ENCODE measurements around the gene PTPA. TPM values are rescaled to one million over a fixed set of nuclear protein-coding genes. Genes with fewer than 3 reads are reported as not detected.
"Not testable (repeated sequence)": the region's sequence is repeated elsewhere in the genome, so short reads cannot be mapped to it uniquely, and the experiment has no call there.

PTPA gene
- total and polyA plus RNA-seq, 2 donors (not counting 1 experiment from before 2014, with no cell fraction given): 35.0 to 73.9 TPM

GRCh38 chr9:129130271-129130670 lies 19.1 kb downstream of the PTPA start:
- H3K27me3 Mint-ChIP-seq; H3K9ac ChIP-seq (ENCODE audit: low read length); H3K27me3 ChIP-seq (replicated peaks in 1 of 4; ENCODE audit: control extremely low read depth in 1 of 4, control insufficient read depth in 3 of 4, insufficient read depth in 4 of 4, low read length in 3 of 4); H3K79me2 ChIP-seq (ENCODE audit: control insufficient read depth, insufficient read depth, low read length); DNase-seq; H3K4me3 Mint-ChIP-seq; H3K9me3 ChIP-seq (ENCODE audit: control extremely low read depth in 1 of 3, control insufficient read depth in 2 of 3, insufficient read depth in 1 of 3, low read length in 2 of 3); H3K9me3 Mint-ChIP-seq (ENCODE audit: insufficient read depth); ATAC-seq (ENCODE audit: low read depth); H3K4me3 ChIP-seq (ENCODE audit: control extremely low read depth in 1 of 5, extremely low read depth in 1 of 5, insufficient read depth in 1 of 5, low read depth in 2 of 5, low read length in 4 of 5); H3K4me2 ChIP-seq (replicated peaks; ENCODE audit: low read depth, low read length, poor library complexity, severe bottlenecking); H3K4me1 Mint-ChIP-seq; H3K4me1 ChIP-seq (ENCODE audit: control insufficient read depth in 2 of 2, insufficient read depth in 2 of 2, low read length in 2 of 2); H2AFZ ChIP-seq (ENCODE audit: insufficient read depth, low read depth, low read length, poor library complexity, severe bottlenecking); H4K20me1 ChIP-seq (ENCODE audit: control insufficient read depth, insufficient read depth, low read length, poor library complexity, severe bottlenecking); H3K27ac ChIP-seq (ENCODE audit: low read length in 2 of 2); H3K27ac Mint-ChIP-seq: not testable (repeated sequence)
- intact Hi-C loops (cut with micrococcal nuclease): loop anchor here (5.0 kb wide), 1 partner anchor 1107 kb away; no protein-coding TSS in a partner anchor
- peaks cover 1 to 42% of the 10 kb centered on the region in 2 experiments for H3K36me3 ChIP-seq (replicated peaks in 1 of 2; ENCODE audit: control extremely low read depth in 1 of 2, control insufficient read depth in 1 of 2, extremely low read depth in 1 of 2, insufficient read depth in 2 of 2, low read length in 1 of 2)
- ChIA-PET POLR2A (interaction anchor here (1.8 kb wide), 1 partner anchor 494 kb away, joined by 7 read pairs; no protein-coding TSS in a partner anchor), CTCF (interaction anchor here (0.7 to 18.9 kb wide), 11 partner anchors 8 to 660 kb away, joined by 3 to 382 read pairs (median 29); partner anchors contain the start of genes C9orf50, IER5L and NTMT1)
- 100% methylated on average over 5 of the region's 7 CpGs for WGBS (ENCODE audit: insufficient coverage)

- Histone ChIP-seq H3K27me3 (replicated peaks in 1 of 4; ENCODE audit: control extremely low read depth in 1 of 4, control insufficient read depth in 3 of 4, insufficient read depth in 4 of 4, low read length in 3 of 4) (no peaks in the 10 kb centered on the region), H3K4me1 (ENCODE audit: control insufficient read depth in 2 of 2, insufficient read depth in 2 of 2, low read length in 2 of 2) (peaks cover 4 to 8% of the 10 kb centered on the region in 2 donors), H3K79me2 (ENCODE audit: control insufficient read depth, insufficient read depth, low read length) (no peaks in the 10 kb centered on the region), H3K36me3 (replicated peaks in 1 of 2; ENCODE audit: control extremely low read depth in 1 of 2, control insufficient read depth in 1 of 2, extremely low read depth in 1 of 2, insufficient read depth in 2 of 2, low read length in 1 of 2) (peaks cover 1 to 37% of the 10 kb centered on the region in 2 experiments), H3K4me2 (replicated peaks; ENCODE audit: low read depth, low read length, poor library complexity, severe bottlenecking) (no peak overlapping the region), H3K4me3 (ENCODE audit: control extremely low read depth in 1 of 5, extremely low read depth in 1 of 5, insufficient read depth in 1 of 5, low read depth in 2 of 5, low read length in 4 of 5) (no peak overlapping the region), H2AFZ (ENCODE audit: insufficient read depth, low read depth, low read length, poor library complexity, severe bottlenecking) (no peak overlapping the region), H4K20me1 (ENCODE audit: control insufficient read depth, insufficient read depth, low read length, poor library complexity, severe bottlenecking) (peaks cover 8% of the 10 kb centered on the region), H3K27ac (ENCODE audit: low read length in 2 of 2) (no peak overlapping the region), H3K9ac (ENCODE audit: low read length) (no peak overlapping the region), H3K9me3 (ENCODE audit: control extremely low read depth in 1 of 3, control insufficient read depth in 2 of 3, insufficient read depth in 1 of 3, low read length in 2 of 3) (no peaks in the 10 kb centered on the region)
- Mint-ChIP-seq H3K4me3 (no peak overlapping the region), H3K9me3 (ENCODE audit: insufficient read depth) (no peaks in the 10 kb centered on the region), H3K4me1 (peaks cover 5% of the 10 kb centered on the region), H3K27ac (peak overlapping the region; percentile 46), H3K27me3 (no peaks in the 10 kb centered on the region)
- TF ChIP-seq CTCF (IDR thresholded peaks at IDR 0.05) (no peak), EZH2 (IDR thresholded peaks at IDR 0.05; ENCODE audit: borderline replicate concordance, insufficient read depth, low read depth, low read length, poor library complexity, severe bottlenecking) (no peak)
- ChIA-PET CTCF (interaction anchor here (0.7 to 18.9 kb wide), 16 partner anchors 9 to 720 kb away, joined by 3 to 382 read pairs (median 16); partner anchors contain the start of genes C9orf50, IER5L and NTMT1), POLR2A (interaction anchor here (0.5 to 1.8 kb wide), 3 partner anchors 208 to 494 kb away, joined by 4 to 7 read pairs (median 5); no protein-coding TSS in a partner anchor)
- WGBS (ENCODE audit: insufficient coverage): 86% methylated on average over 2 of the region's 3 CpGs
- ATAC-seq (ENCODE audit: low read depth): no peak
- no peak for DNase-seq
- intact Hi-C loops (cut with micrococcal nuclease): loop anchor here (1.0 to 5.0 kb wide), 4 partner anchors 480 to 1107 kb away; no protein-coding TSS in a partner anchor
Observed at GRCh38 chr9:129130791-129131190, 19.6 kb downstream of the PTPA start.
